Esophagus muscularis mucosa (tissue), 4 donors: Measurements from ENCODE around the gene CSNK1D. TPM values are rescaled to one million over a fixed set of nuclear protein-coding genes. Genes with fewer than 3 reads are reported as not detected.

Experiments used
- DNase-seq: peaks from one replicate; pipeline ENCODE4 v3.0.0-alpha.2; 2017; ENCODE audit errors: extremely low spot score
- H3K27ac ChIP-seq, 4 donors: fragments of 200-600 bp; sonication (generic); replicated peaks in 1 of 4; 1 replicate in 3 of 4; 2 replicates in 1 of 4; pipeline ENCODE4 v1.5.1; 2016 to 2019; ENCODE audit warnings: mild to moderate bottlenecking in 1 of 4
- H3K27me3 ChIP-seq, 4 donors: fragments of 200-600 bp; sonication (generic); one replicate each; pipeline versions ENCODE4 v1.5.1 to v1.6.0; 2016 to 2019
- H3K36me3 ChIP-seq, 4 donors: fragments of 200-600 bp; sonication (generic); one replicate each; pipeline ENCODE4 v1.5.1; 2016 to 2019
- H3K4me1 ChIP-seq, 4 donors: fragments of 200-600 bp; sonication (generic); one replicate each; pipeline ENCODE4 v1.5.1; 2016 to 2019
- H3K4me3 ChIP-seq, 4 donors: fragments of 200-600 bp; sonication (generic); 1 replicate in 2 of 4; 2 replicates in 2 of 4; pipeline ENCODE4 v1.5.1; 2016 to 2019; ENCODE audit warnings: mild to moderate bottlenecking in 4 of 4, moderate library complexity in 1 of 4
- H3K9me3 ChIP-seq, 4 donors: fragments of 200-600 bp; sonication (generic); 1 replicate in 3 of 4; 2 replicates in 1 of 4; pipeline ENCODE4 v1.5.1; 2016 to 2019
- CTCF ChIP-seq, 3 experiments: fragments of 200-600 bp in 2 of 3; fragments of 450-650 bp in 1 of 3; sonication (generic) in 2 of 3; IDR thresholded peaks; one replicate each; pipeline ENCODE4 v1.5.1; 2017 to 2019; ENCODE audit warnings: antibody characterized with exemption in 3 of 3, mild to moderate bottlenecking in 2 of 3, moderate library complexity in 1 of 3
- EP300 ChIP-seq: sonication (generic); formaldehyde crosslinking; IDR thresholded peaks from one replicate; pipeline ENCODE4 v1.6.1; 2017; ENCODE audit warnings: antibody characterized with exemption
- POLR2A ChIP-seq: fragments of 450-650 bp; IDR thresholded peaks from one replicate; pipeline ENCODE4 v1.6.1; 2017; ENCODE audit warnings: antibody characterized with exemption, moderate library complexity, mild to moderate bottlenecking, low read depth
- POLR2AphosphoS5 ChIP-seq, 2 donors: sonication (generic); formaldehyde crosslinking; IDR thresholded peaks; one replicate each; pipeline ENCODE4 v1.6.1; 2017; ENCODE audit warnings: antibody characterized with exemption in 2 of 2
- WGBS: methylation state at CpG from one replicate; pipeline ENCODE4 v1.1.5; 2018; 5-methylcytosine and 5-hydroxymethylcytosine counted together
- intact Hi-C: fragments of 100-400 bp; cut with DNase I; formaldehyde crosslinking; loops from one replicate; pipeline ENCODE4 v1.15.1; 2023
- total RNA-seq, 4 donors: library from RNA; depleted of rRNA; stranded (reverse); fragments of >200 nt; gene quantifications; one replicate each; pipeline versions ENCODE4 v1.1.0 to v1.2.1, GENCODE V29; 2016

The CSNK1D gene
- total RNA-seq, 4 donors from 2014 or later = 47.2 to 65.5 (median 61.0) TPM

GRCh38 chr17:82303944-82304808 is 30.7 kb upstream of the CSNK1D start:
- DNase-seq = no peak
- Histone ChIP-seq H3K4me1 (peaks cover 10 to 14% (median 12%) of the 10 kb centered on the region in 4 donors), H3K4me3 (no peak overlapping the region), H3K9me3 (no peaks in the 10 kb centered on the region), H3K36me3 (no peaks in the 10 kb centered on the region), H3K27me3 (peaks cover 0 to 10% (median 0%) of the 10 kb centered on the region in 4 donors), H3K27ac (no peak overlapping the region)
- TF ChIP-seq EP300 (no peak), POLR2A (no peak), POLR2AphosphoS5 (IDR thresholded peaks at IDR 0.05) (no peak), CTCF (IDR thresholded peaks at IDR 0.05) (no peak)
- intact Hi-C loops = no loop called here
- 78% methylated on average over 26 of the region's 26 CpGs for WGBS

GRCh38 chr17:82302991-82303943 is 29.8 kb upstream of the CSNK1D start:
- Histone ChIP-seq H3K4me3 (no peak overlapping the region), H3K27ac (no peak overlapping the region), H3K9me3 (no peaks in the 10 kb centered on the region), H3K27me3 (peaks cover 0 to under 1% (median 0%) of the 10 kb centered on the region in 4 donors), H3K36me3 (no peaks in the 10 kb centered on the region), H3K4me1 (peaks cover 20 to 23% (median 21%) of the 10 kb centered on the region in 4 donors)
- no peak for DNase-seq
- WGBS = 83% methylated on average over 20 of the region's 35 CpGs
- intact Hi-C loops = no loop called here
- TF ChIP-seq CTCF (IDR thresholded peaks at IDR 0.05) (no peak), POLR2AphosphoS5 (IDR thresholded peaks at IDR 0.05) (no peak), POLR2A (no peak), EP300 (no peak)

GRCh38 chr17:82302568-82302963 is 29.1 kb upstream of the CSNK1D start:
- H3K4me1 ChIP-seq = peaks cover 27 to 30% (median 28%) of the 10 kb centered on the region in 4 donors
- H3K27me3 ChIP-seq = no peaks in the 10 kb centered on the region
- no peak overlapping the region for H3K27ac ChIP-seq
- 95% methylated on average over 8 of the region's 15 CpGs for WGBS
- H3K9me3 ChIP-seq = no peaks in the 10 kb centered on the region
- H3K4me3 ChIP-seq = no peak overlapping the region
- DNase-seq = no peak
- H3K36me3 ChIP-seq = no peaks in the 10 kb centered on the region
- TF ChIP-seq POLR2AphosphoS5 (IDR thresholded peaks at IDR 0.05) (no peak), EP300 (no peak), CTCF (IDR thresholded peaks at IDR 0.05) (no peak), POLR2A (no peak)
- intact Hi-C loops = no loop called here

- no peak for DNase-seq
- peaks cover 32 to 36% (median 33%) of the 10 kb centered on the region in 4 donors for H3K4me1 ChIP-seq
- H3K36me3 ChIP-seq = no peaks in the 10 kb centered on the region
- 71% methylated on average over 11 of the region's 23 CpGs for WGBS
- no peaks in the 10 kb centered on the region for H3K27me3 ChIP-seq
- intact Hi-C loops = loop anchor here (2.0 kb wide), 1 partner anchor 19 kb away; no protein-coding TSS in a partner anchor
- TF ChIP-seq CTCF (IDR thresholded peaks at IDR 0.05) (no peak), POLR2AphosphoS5 (IDR thresholded peaks at IDR 0.05) (no peak), EP300 (no peak), POLR2A (no peak)
- H3K27ac ChIP-seq = no peak overlapping the region
- no peaks in the 10 kb centered on the region for H3K9me3 ChIP-seq
- no peak overlapping the region for H3K4me3 ChIP-seq
Observed at GRCh38 chr17:82301916-82302567, 28.5 kb upstream of the CSNK1D start.
